Activated naive CD8-positive, alpha-beta T cell treated with anti-CD3 and anti-CD28 coated beads, Interleukin-2, amount 50 U/mL, for 24 hours (primary cell): Measurements from ENCODE around the gene DOCK8.

Experiments used
- ATAC-seq: fragments of 150-1000 bp; cut with Tn5 transposase; one replicate; pipeline ENCODE4 v1.10.0; 2021
- DNase-seq: peaks from one replicate; pipeline ENCODE4 v3.0.0; 2021
- H3K27ac Mint-ChIP-seq: one replicate; pipeline ENCODE4 v1.8.0; 2021; ENCODE audit warnings: mild to moderate bottlenecking, mixed read lengths
- H3K27me3 Mint-ChIP-seq: one replicate; pipeline ENCODE4 v1.8.0; 2021; ENCODE audit warnings: mixed read lengths
- H3K36me3 Mint-ChIP-seq: one replicate; pipeline ENCODE4 v1.8.0; 2021; ENCODE audit warnings: low read depth, mixed read lengths
- H3K4me1 Mint-ChIP-seq: one replicate; pipeline ENCODE4 v1.8.0; 2021; ENCODE audit warnings: mixed read lengths
- H3K4me3 Mint-ChIP-seq: one replicate; pipeline ENCODE4 v1.8.0; 2021; ENCODE audit warnings: mild to moderate bottlenecking, moderate library complexity, mixed read lengths
- H3K9me3 Mint-ChIP-seq: one replicate; pipeline ENCODE4 v1.8.0; 2021; ENCODE audit warnings: mixed read lengths

Gene DOCK8

GRCh38 chr9:303502-303901 is 88.8 kb downstream of the DOCK8 start:
- ATAC-seq (no peak), DNase-seq (no peak)
- Mint-ChIP-seq H3K36me3 (peaks cover 61% of the 10 kb centered on the region), H3K27ac (no peak overlapping the region), H3K9me3 (no peaks in the 10 kb centered on the region), H3K4me1 (no peaks in the 10 kb centered on the region), H3K27me3 (no peaks in the 10 kb centered on the region), H3K4me3 (no peak overlapping the region)

GRCh38 chr9:304106-304505 is 89.4 kb downstream of the DOCK8 start:
- DNase-seq = no peak
- H3K36me3 Mint-ChIP-seq = peaks cover 56% of the 10 kb centered on the region
- no peak for ATAC-seq
- H3K4me1 Mint-ChIP-seq = no peaks in the 10 kb centered on the region
- no peak overlapping the region for H3K27ac Mint-ChIP-seq
- H3K9me3 Mint-ChIP-seq = no peaks in the 10 kb centered on the region
- no peaks in the 10 kb centered on the region for H3K27me3 Mint-ChIP-seq
- no peak overlapping the region for H3K4me3 Mint-ChIP-seq

- H3K27me3 Mint-ChIP-seq = no peaks in the 10 kb centered on the region
- ATAC-seq (no peak), DNase-seq (no peak)
- H3K36me3 Mint-ChIP-seq = peaks cover 57% of the 10 kb centered on the region
- H3K9me3 Mint-ChIP-seq = no peaks in the 10 kb centered on the region
- no peak overlapping the region for H3K4me3 Mint-ChIP-seq
- no peak overlapping the region for H3K27ac Mint-ChIP-seq
- H3K4me1 Mint-ChIP-seq = no peaks in the 10 kb centered on the region
Measured at GRCh38 chr9:304519-305185, 90.0 kb downstream of the DOCK8 start.

- H3K27ac Mint-ChIP-seq = peak overlapping the region; percentile 47
- no peaks in the 10 kb centered on the region for H3K9me3 Mint-ChIP-seq
- no peaks in the 10 kb centered on the region for H3K27me3 Mint-ChIP-seq
- ATAC-seq (peak; percentile 66), DNase-seq (peak; percentile 13)
- H3K36me3 Mint-ChIP-seq = peaks cover 46% of the 10 kb centered on the region
- no peaks in the 10 kb centered on the region for H3K4me1 Mint-ChIP-seq
- no peak overlapping the region for H3K4me3 Mint-ChIP-seq
Measured at GRCh38 chr9:306907-307306, 92.2 kb downstream of the DOCK8 start.

GRCh38 chr9:311841-312240 is 97.2 kb downstream of the DOCK8 start:
- Mint-ChIP-seq H3K9me3 (no peaks in the 10 kb centered on the region), H3K4me1 (no peaks in the 10 kb centered on the region), H3K36me3 (peaks cover 32% of the 10 kb centered on the region), H3K27me3 (no peaks in the 10 kb centered on the region), H3K4me3 (no peak overlapping the region), H3K27ac (no peak overlapping the region)
- ATAC-seq (no peak), DNase-seq (no peak)

GRCh38 chr9:312596-313320 is 98.1 kb downstream of the DOCK8 start:
- H3K4me1 Mint-ChIP-seq = no peaks in the 10 kb centered on the region
- no peak overlapping the region for H3K27ac Mint-ChIP-seq
- no peaks in the 10 kb centered on the region for H3K9me3 Mint-ChIP-seq
- peaks cover 37% of the 10 kb centered on the region for H3K36me3 Mint-ChIP-seq
- no peaks in the 10 kb centered on the region for H3K27me3 Mint-ChIP-seq
- no peak for DNase-seq
- ATAC-seq = no peak
- H3K4me3 Mint-ChIP-seq = no peak overlapping the region

GRCh38 chr9:316382-316965 is 101.8 kb downstream of the DOCK8 start:
- H3K36me3 Mint-ChIP-seq = peaks cover 36% of the 10 kb centered on the region
- DNase-seq = no peak
- no peaks in the 10 kb centered on the region for H3K27me3 Mint-ChIP-seq
- no peak overlapping the region for H3K4me3 Mint-ChIP-seq
- no peak for ATAC-seq
- H3K4me1 Mint-ChIP-seq = no peaks in the 10 kb centered on the region
- no peaks in the 10 kb centered on the region for H3K9me3 Mint-ChIP-seq
- H3K27ac Mint-ChIP-seq = no peak overlapping the region

- Mint-ChIP-seq H3K27me3 (no peaks in the 10 kb centered on the region), H3K4me1 (no peaks in the 10 kb centered on the region), H3K9me3 (no peaks in the 10 kb centered on the region), H3K27ac (no peak overlapping the region), H3K36me3 (peaks cover 32% of the 10 kb centered on the region), H3K4me3 (no peak overlapping the region)
- no peak for DNase-seq
- no peak for ATAC-seq
Measured at GRCh38 chr9:318646-319045, 104.0 kb downstream of the DOCK8 start.

- no peak for ATAC-seq
- Mint-ChIP-seq H3K4me3 (no peak overlapping the region), H3K36me3 (peaks cover 39% of the 10 kb centered on the region), H3K27ac (no peak overlapping the region), H3K9me3 (no peaks in the 10 kb centered on the region), H3K4me1 (no peaks in the 10 kb centered on the region), H3K27me3 (no peaks in the 10 kb centered on the region)
- no peak for DNase-seq
Measured at GRCh38 chr9:324971-325370, 110.3 kb downstream of the DOCK8 start.

- no peaks in the 10 kb centered on the region for H3K4me1 Mint-ChIP-seq
- no peak for DNase-seq
Measured at GRCh38 chr9:326667-327066, 112.0 kb downstream of the DOCK8 start.

GRCh38 chr9:328453-328852 is 113.8 kb downstream of the DOCK8 start:
- H3K36me3 Mint-ChIP-seq = peaks cover 60% of the 10 kb centered on the region
- H3K4me1 Mint-ChIP-seq = peaks cover 1% of the 10 kb centered on the region
- no peaks in the 10 kb centered on the region for H3K27me3 Mint-ChIP-seq
- DNase-seq = no peak
- ATAC-seq = no peak
- H3K4me3 Mint-ChIP-seq = no peak overlapping the region
- no peak overlapping the region for H3K27ac Mint-ChIP-seq
- H3K9me3 Mint-ChIP-seq = no peaks in the 10 kb centered on the region

More at GRCh38 chr9:326667-327066, 112.0 kb downstream of the DOCK8 start:
- Mint-ChIP-seq H3K27me3 (no peaks in the 10 kb centered on the region), H3K36me3 (peaks cover 54% of the 10 kb centered on the region), H3K4me3 (no peak overlapping the region), H3K27ac (peak overlapping the region; percentile 4), H3K9me3 (no peaks in the 10 kb centered on the region)
- ATAC-seq = no peak

GRCh38 chr9:331197-331596 is 116.5 kb downstream of the DOCK8 start:
- H3K36me3 Mint-ChIP-seq = peaks cover 69% of the 10 kb centered on the region
- H3K4me3 Mint-ChIP-seq = no peak overlapping the region
- peaks cover 8% of the 10 kb centered on the region for H3K4me1 Mint-ChIP-seq
- no peaks in the 10 kb centered on the region for H3K9me3 Mint-ChIP-seq
- no peaks in the 10 kb centered on the region for H3K27me3 Mint-ChIP-seq
- ATAC-seq = no peak
- no peak for DNase-seq
- no peak overlapping the region for H3K27ac Mint-ChIP-seq

- DNase-seq (no peak), ATAC-seq (no peak)
- Mint-ChIP-seq H3K4me3 (no peak overlapping the region), H3K36me3 (peaks cover 67% of the 10 kb centered on the region), H3K27ac (no peak overlapping the region), H3K9me3 (no peaks in the 10 kb centered on the region), H3K27me3 (no peaks in the 10 kb centered on the region), H3K4me1 (peaks cover 8% of the 10 kb centered on the region)
Measured at GRCh38 chr9:335373-335772, 120.7 kb downstream of the DOCK8 start.

GRCh38 chr9:336039-336438 is 121.4 kb downstream of the DOCK8 start:
- H3K9me3 Mint-ChIP-seq = no peaks in the 10 kb centered on the region
- DNase-seq (no peak), ATAC-seq (no peak)
- no peaks in the 10 kb centered on the region for H3K27me3 Mint-ChIP-seq
- H3K36me3 Mint-ChIP-seq = peaks cover 65% of the 10 kb centered on the region
- H3K4me3 Mint-ChIP-seq = no peak overlapping the region
- H3K27ac Mint-ChIP-seq = peak overlapping the region; percentile 29
- peaks cover 8% of the 10 kb centered on the region for H3K4me1 Mint-ChIP-seq

- H3K36me3 Mint-ChIP-seq = peaks cover 67% of the 10 kb centered on the region
- no peak overlapping the region for H3K27ac Mint-ChIP-seq
- H3K4me1 Mint-ChIP-seq = peaks cover 7% of the 10 kb centered on the region
- DNase-seq (no peak), ATAC-seq (no peak)
- H3K27me3 Mint-ChIP-seq = no peaks in the 10 kb centered on the region
- no peak overlapping the region for H3K4me3 Mint-ChIP-seq
- H3K9me3 Mint-ChIP-seq = no peaks in the 10 kb centered on the region
Measured at GRCh38 chr9:338602-339001, 123.9 kb downstream of the DOCK8 start.
